Measurements from ENCODE around the gene MPL. TPM values are rescaled to one million over a fixed set of nuclear protein-coding genes. Genes with fewer than 3 reads are reported as not detected.

MPL gene
- total and polyA plus RNA-seq, 8 donors, result not detected

- Histone ChIP-seq H3K27ac (peak overlapping the region in 3 of 5 donors; percentile 91 to 93 (median 92)), H3K4me3 (peak overlapping the region; percentile 79 to 95 (median 92)), H3K27me3 (no peaks in the 10 kb centered on the region), H3K4me1 (peaks cover 22 to 41% (median 35%) of the 10 kb centered on the region in 4 donors), H3K36me3 (peaks cover 39 to 43% (median 41%) of the 10 kb centered on the region in 4 donors), H3K9me3 (no peaks in the 10 kb centered on the region)
- 31 to 46% (median 33%) methylated on average over 3 of the region's 3 CpGs for WGBS, 5 donors
- intact Hi-C loops (cut with DNase I; ENCODE audit: low total_unique reads), result no loop called here
- DNase-seq, result peak in 1 of 2 donors; percentile 9
- no peak for TF ChIP-seq POLR2AphosphoS5 (IDR thresholded peaks at IDR 0.05)
- no peak for TF ChIP-seq CTCF (IDR thresholded peaks at IDR 0.05)
- TF ChIP-seq POLR2A (IDR thresholded peaks at IDR 0.05), result no peak
- TF ChIP-seq EP300 (IDR thresholded peaks at IDR 0.05), result no peak
Measured at GRCh38 chr1:43388613-43389012, 51.0 kb downstream of the MPL start.

GRCh38 chr1:43389326-43390313, 52.0 kb downstream of the MPL start, which contains the start of the genes MED8 and SZT2:
Gene MED8 (minus strand): TSS chr1:43389800. CDS start chr1:43389764, 36 bp downstream.
Gene SZT2 (plus strand): TSS chr1:43389899. CDS start chr1:43389969, 70 bp downstream.
- H3K4me3 ChIP-seq, result peak within 1 kb of the TSS; percentile 79 to 95 (median 92)
- WGBS, 5 donors, result 0 to 1% (median 1%) methylated on average over 42 to 65 of the region's 65 CpGs
- TF ChIP-seq POLR2AphosphoS5 (IDR thresholded peaks at IDR 0.05) (peak; percentile 71 to 93 (median 92)), EP300 (IDR thresholded peaks at IDR 0.05) (no peak), CTCF (IDR thresholded peaks at IDR 0.05) (no peak), POLR2A (IDR thresholded peaks at IDR 0.05) (peak in 2 of 4 donors; percentile 48 to 51)
- no peaks in the 10 kb centered on the region for H3K9me3 ChIP-seq
- no peaks in the 10 kb centered on the region for H3K27me3 ChIP-seq
- H3K36me3 ChIP-seq, result peaks cover 28 to 36% (median 32%) of the 10 kb centered on the region in 4 donors
- intact Hi-C loops (cut with DNase I; ENCODE audit: low total_unique reads), result no loop called here
- H3K27ac ChIP-seq, result peak within 1 kb of the TSS; percentile 87 to 93 (median 91)
- H3K4me1 ChIP-seq, result peaks cover 22 to 41% (median 35%) of the 10 kb centered on the region in 4 donors
- peak; percentile 97 to 98 for DNase-seq

- DNase-seq, result no peak
- Histone ChIP-seq H3K9me3 (no peaks in the 10 kb centered on the region), H3K4me3 (no peak overlapping the region), H3K36me3 (peaks cover 0 to 23% (median 17%) of the 10 kb centered on the region in 4 donors), H3K27ac (no peak overlapping the region), H3K4me1 (peaks cover 22 to 46% (median 32%) of the 10 kb centered on the region in 4 donors), H3K27me3 (no peaks in the 10 kb centered on the region)
- intact Hi-C loops (cut with DNase I; ENCODE audit: low total_unique reads), result no loop called here
- no peak for TF ChIP-seq EP300 (IDR thresholded peaks at IDR 0.05)
- no peak for TF ChIP-seq POLR2AphosphoS5 (IDR thresholded peaks at IDR 0.05)
- no peak for TF ChIP-seq POLR2A (IDR thresholded peaks at IDR 0.05)
- TF ChIP-seq CTCF (IDR thresholded peaks at IDR 0.05), result no peak
- WGBS, 5 donors, result 65 to 78% (median 72%) methylated on average over 3 of the region's 3 CpGs
Measured at GRCh38 chr1:43392702-43393101, 55.1 kb downstream of the MPL start.

GRCh38 chr1:43395523-43395922, 57.9 kb downstream of the MPL start:
- WGBS, 5 donors, result 63 to 82% (median 67%) methylated on average over 4 of the region's 4 CpGs
- no peak for DNase-seq
- intact Hi-C loops (cut with DNase I; ENCODE audit: low total_unique reads), result no loop called here
- Histone ChIP-seq H3K36me3 (peaks cover 0 to 29% (median 19%) of the 10 kb centered on the region in 4 donors), H3K4me1 (peaks cover 5 to 27% (median 12%) of the 10 kb centered on the region in 4 donors), H3K27me3 (no peaks in the 10 kb centered on the region), H3K27ac (no peak overlapping the region), H3K9me3 (no peaks in the 10 kb centered on the region), H3K4me3 (no peak overlapping the region)
- TF ChIP-seq EP300 (IDR thresholded peaks at IDR 0.05) (no peak), POLR2A (IDR thresholded peaks at IDR 0.05) (no peak), POLR2AphosphoS5 (IDR thresholded peaks at IDR 0.05) (no peak), CTCF (IDR thresholded peaks at IDR 0.05) (no peak)
